Liver (tissue), 9 donors: ENCODE data around the gene NOL4L. TPM values are rescaled to one million over a fixed set of nuclear protein-coding genes. Genes with fewer than 3 reads are reported as not detected.

Experiments used
- DNase-seq: peaks from one replicate; pipeline ENCODE4 v3.0.0-alpha.2; 2017; ENCODE audit warnings: low spot score
- H3K27ac ChIP-seq, 2 donors: one replicate each; pipeline ENCODE4 v1.7.0; 2013; ENCODE audit warnings: inconsistent platforms in 2 of 2, low read length in 2 of 2, control low read depth in 1 of 2, low read depth in 1 of 2, mild to moderate bottlenecking in 1 of 2
- H3K27me3 ChIP-seq, 4 donors: one replicate each; pipeline versions ENCODE4 v1.6.1 to v1.7.0; 2013; ENCODE audit warnings: low read length in 3 of 4, inconsistent platforms in 1 of 4, mild to moderate bottlenecking in 1 of 4, moderate library complexity in 1 of 4; ENCODE audit not compliant: control insufficient read depth in 4 of 4, insufficient read depth in 4 of 4
- H3K36me3 ChIP-seq, 4 donors: one replicate each; pipeline versions ENCODE4 v1.6.1 to v1.7.0; 2013; ENCODE audit warnings: low read length in 3 of 4, mild to moderate bottlenecking in 3 of 4, low read depth in 1 of 4, moderate library complexity in 1 of 4; ENCODE audit not compliant: control insufficient read depth in 4 of 4, insufficient read depth in 3 of 4
- H3K4me1 ChIP-seq, 4 donors: one replicate each; pipeline versions ENCODE4 v1.6.1 to v1.7.0; 2013; ENCODE audit warnings: low read length in 3 of 4, mild to moderate bottlenecking in 3 of 4, moderate library complexity in 1 of 4; ENCODE audit not compliant: control insufficient read depth in 4 of 4, insufficient read depth in 4 of 4
- H3K4me3 ChIP-seq, 3 donors: one replicate each; pipeline versions ENCODE4 v1.6.1 to v1.7.0; 2013; ENCODE audit warnings: low read length in 3 of 3, control low read depth in 1 of 3, low read depth in 1 of 3, mild to moderate bottlenecking in 1 of 3
- H3K9ac ChIP-seq, 2 donors: one replicate each; pipeline ENCODE4 v1.7.0; 2013; ENCODE audit warnings: low read length in 2 of 2, mild to moderate bottlenecking in 2 of 2, moderate library complexity in 2 of 2, control low read depth in 1 of 2, low read depth in 1 of 2
- H3K9me3 ChIP-seq, 4 donors: one replicate each; pipeline versions ENCODE4 v1.6.1 to v1.7.0; 2013; ENCODE audit warnings: low read length in 3 of 4; ENCODE audit not compliant: control insufficient read depth in 4 of 4
- EGR1 ChIP-seq, 2 donors: IDR thresholded peaks; 2 replicates each; pipeline ENCODE4 v1.6.1; 2016 to 2018; ENCODE audit warnings: antibody characterized with exemption in 2 of 2, low read depth in 2 of 2
- FOXA1 ChIP-seq: IDR thresholded peaks from 2 replicates; pipeline ENCODE4 v1.6.1; 2016; ENCODE audit warnings: antibody characterized with exemption
- FOXA2 ChIP-seq: IDR thresholded peaks from 2 replicates; pipeline ENCODE4 v1.6.1; 2016; ENCODE audit warnings: antibody characterized with exemption
- GABPA ChIP-seq, 2 donors: IDR thresholded peaks in 1 of 2; conservative IDR thresholded peaks in 1 of 2; 2 replicates each; pipeline ENCODE4 v1.6.1; 2016; ENCODE audit warnings: antibody characterized with exemption in 2 of 2, mild to moderate bottlenecking in 1 of 2, moderate library complexity in 1 of 2
- HNF4A ChIP-seq, 2 donors: conservative IDR thresholded peaks; 2 replicates each; pipeline ENCODE4 v1.6.1; 2016; ENCODE audit warnings: antibody characterized with exemption in 2 of 2, mild to moderate bottlenecking in 2 of 2
- HNF4G ChIP-seq: IDR thresholded peaks from 2 replicates; pipeline ENCODE4 v1.6.1; 2016; ENCODE audit warnings: antibody characterized with exemption
- JUND ChIP-seq, 2 donors: IDR thresholded peaks; 2 replicates each; pipeline ENCODE4 v1.6.1; 2016; ENCODE audit warnings: antibody characterized with exemption in 2 of 2
- NR2F2 ChIP-seq: IDR thresholded peaks from 2 replicates; pipeline ENCODE4 v1.6.1; 2016; ENCODE audit warnings: antibody characterized with exemption
- RAD21 ChIP-seq, 2 donors: IDR thresholded peaks; 2 replicates each; pipeline ENCODE4 v1.6.1; 2016; ENCODE audit warnings: antibody characterized with exemption in 2 of 2, mild to moderate bottlenecking in 2 of 2
- RXRA ChIP-seq, 2 donors: IDR thresholded peaks; 2 replicates each; pipeline ENCODE4 v1.6.1; 2017 to 2018; ENCODE audit warnings: antibody characterized with exemption in 2 of 2, mild to moderate bottlenecking in 1 of 2
- SP1 ChIP-seq: IDR thresholded peaks from 2 replicates; pipeline ENCODE4 v1.6.1; 2018; ENCODE audit warnings: antibody characterized with exemption, mild to moderate bottlenecking
- TAF1 ChIP-seq: conservative IDR thresholded peaks from 2 replicates; pipeline ENCODE4 v1.6.1; 2016; ENCODE audit warnings: antibody characterized with exemption, mild to moderate bottlenecking
- YY1 ChIP-seq: IDR thresholded peaks from 2 replicates; pipeline ENCODE4 v1.6.1; 2016; ENCODE audit warnings: antibody characterized with exemption, mild to moderate bottlenecking
- ZBTB33 ChIP-seq: IDR thresholded peaks from 2 replicates; pipeline ENCODE4 v1.6.1; 2016; ENCODE audit warnings: antibody characterized with exemption
- WGBS: extraction: QIAGEN DNeasy Blood & Tissue Kit; methylation state at CpG from one replicate; pipeline ENCODE4 v1.1.7; 2013; 5-methylcytosine and 5-hydroxymethylcytosine counted together
- polyA plus RNA-seq, 2 donors: library from polyadenylated mRNA; stranded (reverse) in 1 of 2; unstranded in 1 of 2; fragments of 200-250 nt in 1 of 2; fragments of >200 nt in 1 of 2; fragmentation: Nextera tagmentation in 1 of 2; extraction: Ambion mirVana in 1 of 2; gene quantifications; one replicate each; pipeline versions ENCODE4 v1.2.1 to v1.2.3, GENCODE V29; 2013 to 2015
- total RNA-seq, 2 donors: library from RNA; depleted of rRNA; stranded (reverse); fragments of >200 nt; gene quantifications; one replicate each; pipeline ENCODE4 v1.2.3, GENCODE V29; 2014
- TF ChIP-seq, protein P1 (sequence below): fragments of 150-350 bp; IDR thresholded peaks from 2 replicates; pipeline ENCODE4 v1.5.1; 2017; ENCODE audit warnings: improper control_type of control experiment, low read depth, low read length; ENCODE audit not compliant: missing input control
- TF ChIP-seq, protein P2 (sequence below): IDR thresholded peaks from 2 replicates; pipeline ENCODE4 v1.6.1; 2016; ENCODE audit warnings: antibody characterized with exemption, mild to moderate bottlenecking
- TF ChIP-seq, protein P3 (sequence below): IDR thresholded peaks from 2 replicates; pipeline ENCODE4 v1.6.1; 2016; ENCODE audit warnings: antibody characterized with exemption
- TF ChIP-seq, protein P4 (sequence below): IDR thresholded peaks from 2 replicates; pipeline ENCODE4 v1.6.1; 2016; ENCODE audit warnings: antibody characterized with exemption
- donor health status: healthy.
- donor health status: healthy.
- donor health status: healthy.
- donor health status: healthy.
- donor health status: healthy.

The NOL4L gene
- total and polyA plus RNA-seq, 4 donors, result 2.2 to 6.8 (median 4.3) TPM

- peak overlapping the region; percentile 29 to 63 for H3K27ac ChIP-seq
- no peak for DNase-seq
Measured at GRCh38 chr20:32515631-32516101, 69.5 kb downstream of the NOL4L start.

More at GRCh38 chr20:32515631-32516101, 69.5 kb downstream of the NOL4L start:
- WGBS, result 46% methylated on average over 10 of the region's 10 CpGs
- Histone ChIP-seq H3K27me3 (no peaks in the 10 kb centered on the region), H3K36me3 (no peaks in the 10 kb centered on the region), H3K4me3 (no peak overlapping the region), H3K9me3 (no peaks in the 10 kb centered on the region), H3K4me1 (peaks cover 12 to 37% (median 29%) of the 10 kb centered on the region in 4 donors), H3K9ac (no peak overlapping the region)
- TF ChIP-seq GABPA (IDR thresholded peaks at IDR 0.05 in 1 of 2, conservative IDR thresholded peaks at IDR 0.05 in 1 of 2), result peak in 1 of 2 donors; percentile 17
- no peak for TF ChIP-seq TAF1
- TF ChIP-seq, protein P1, sequence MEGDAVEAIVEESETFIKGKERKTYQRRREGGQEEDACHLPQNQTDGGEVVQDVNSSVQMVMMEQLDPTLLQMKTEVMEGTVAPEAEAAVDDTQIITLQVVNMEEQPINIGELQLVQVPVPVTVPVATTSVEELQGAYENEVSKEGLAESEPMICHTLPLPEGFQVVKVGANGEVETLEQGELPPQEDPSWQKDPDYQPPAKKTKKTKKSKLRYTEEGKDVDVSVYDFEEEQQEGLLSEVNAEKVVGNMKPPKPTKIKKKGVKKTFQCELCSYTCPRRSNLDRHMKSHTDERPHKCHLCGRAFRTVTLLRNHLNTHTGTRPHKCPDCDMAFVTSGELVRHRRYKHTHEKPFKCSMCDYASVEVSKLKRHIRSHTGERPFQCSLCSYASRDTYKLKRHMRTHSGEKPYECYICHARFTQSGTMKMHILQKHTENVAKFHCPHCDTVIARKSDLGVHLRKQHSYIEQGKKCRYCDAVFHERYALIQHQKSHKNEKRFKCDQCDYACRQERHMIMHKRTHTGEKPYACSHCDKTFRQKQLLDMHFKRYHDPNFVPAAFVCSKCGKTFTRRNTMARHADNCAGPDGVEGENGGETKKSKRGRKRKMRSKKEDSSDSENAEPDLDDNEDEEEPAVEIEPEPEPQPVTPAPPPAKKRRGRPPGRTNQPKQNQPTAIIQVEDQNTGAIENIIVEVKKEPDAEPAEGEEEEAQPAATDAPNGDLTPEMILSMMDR, result no peak
- TF ChIP-seq SP1, result peak; percentile 83
- TF ChIP-seq, protein P2, sequence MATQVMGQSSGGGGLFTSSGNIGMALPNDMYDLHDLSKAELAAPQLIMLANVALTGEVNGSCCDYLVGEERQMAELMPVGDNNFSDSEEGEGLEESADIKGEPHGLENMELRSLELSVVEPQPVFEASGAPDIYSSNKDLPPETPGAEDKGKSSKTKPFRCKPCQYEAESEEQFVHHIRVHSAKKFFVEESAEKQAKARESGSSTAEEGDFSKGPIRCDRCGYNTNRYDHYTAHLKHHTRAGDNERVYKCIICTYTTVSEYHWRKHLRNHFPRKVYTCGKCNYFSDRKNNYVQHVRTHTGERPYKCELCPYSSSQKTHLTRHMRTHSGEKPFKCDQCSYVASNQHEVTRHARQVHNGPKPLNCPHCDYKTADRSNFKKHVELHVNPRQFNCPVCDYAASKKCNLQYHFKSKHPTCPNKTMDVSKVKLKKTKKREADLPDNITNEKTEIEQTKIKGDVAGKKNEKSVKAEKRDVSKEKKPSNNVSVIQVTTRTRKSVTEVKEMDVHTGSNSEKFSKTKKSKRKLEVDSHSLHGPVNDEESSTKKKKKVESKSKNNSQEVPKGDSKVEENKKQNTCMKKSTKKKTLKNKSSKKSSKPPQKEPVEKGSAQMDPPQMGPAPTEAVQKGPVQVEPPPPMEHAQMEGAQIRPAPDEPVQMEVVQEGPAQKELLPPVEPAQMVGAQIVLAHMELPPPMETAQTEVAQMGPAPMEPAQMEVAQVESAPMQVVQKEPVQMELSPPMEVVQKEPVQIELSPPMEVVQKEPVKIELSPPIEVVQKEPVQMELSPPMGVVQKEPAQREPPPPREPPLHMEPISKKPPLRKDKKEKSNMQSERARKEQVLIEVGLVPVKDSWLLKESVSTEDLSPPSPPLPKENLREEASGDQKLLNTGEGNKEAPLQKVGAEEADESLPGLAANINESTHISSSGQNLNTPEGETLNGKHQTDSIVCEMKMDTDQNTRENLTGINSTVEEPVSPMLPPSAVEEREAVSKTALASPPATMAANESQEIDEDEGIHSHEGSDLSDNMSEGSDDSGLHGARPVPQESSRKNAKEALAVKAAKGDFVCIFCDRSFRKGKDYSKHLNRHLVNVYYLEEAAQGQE, result peak; percentile 66
- TF ChIP-seq JUND (IDR thresholded peaks at IDR 0.05), result peak; percentile 57 to 79
- TF ChIP-seq, protein P3, sequence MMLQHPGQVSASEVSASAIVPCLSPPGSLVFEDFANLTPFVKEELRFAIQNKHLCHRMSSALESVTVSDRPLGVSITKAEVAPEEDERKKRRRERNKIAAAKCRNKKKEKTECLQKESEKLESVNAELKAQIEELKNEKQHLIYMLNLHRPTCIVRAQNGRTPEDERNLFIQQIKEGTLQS, result peak; percentile 17
- TF ChIP-seq EGR1 (IDR thresholded peaks at IDR 0.05; ENCODE audit: low read depth in 2 of 2), result peak in 1 of 2 donors; percentile 27
- TF ChIP-seq RXRA (IDR thresholded peaks at IDR 0.05), result peak; percentile 89 to 94
- no peak for TF ChIP-seq HNF4G
- TF ChIP-seq, protein P4, sequence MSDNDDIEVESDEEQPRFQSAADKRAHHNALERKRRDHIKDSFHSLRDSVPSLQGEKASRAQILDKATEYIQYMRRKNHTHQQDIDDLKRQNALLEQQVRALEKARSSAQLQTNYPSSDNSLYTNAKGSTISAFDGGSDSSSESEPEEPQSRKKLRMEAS, result peak; percentile 75
- peak; percentile 49 to 71 for TF ChIP-seq RAD21 (IDR thresholded peaks at IDR 0.05)
- TF ChIP-seq FOXA2, result peak; percentile 62
- peak; percentile 73 to 90 for TF ChIP-seq HNF4A (conservative IDR thresholded peaks at IDR 0.05)
- TF ChIP-seq FOXA1, result peak; percentile 39
- TF ChIP-seq ZBTB33, result no peak
- peak; percentile 94 for TF ChIP-seq YY1
- no peak for TF ChIP-seq NR2F2
